Osteocyte (in vitro differentiated cells): ENCODE results near the gene LIN54. TPM values are rescaled to one million over a fixed set of nuclear protein-coding genes. Genes with fewer than 3 reads are reported as not detected.
A peak's percentile ranks its signal among the peaks of the same experiment; 100 is the strongest.

Experiments
- DNase-seq: peaks from one replicate; pipeline ENCODE4 v3.0.0; 2021; ENCODE audit warnings: mixed read lengths; ENCODE audit not compliant: unreplicated experiment; ENCODE audit errors: extremely low spot score
- H3K27ac Mint-ChIP-seq: one replicate; pipeline ENCODE4 v1.8.0; 2021; ENCODE audit warnings: mild to moderate bottlenecking, mixed read lengths; ENCODE audit not compliant: unreplicated experiment
- H3K27me3 Mint-ChIP-seq: one replicate; pipeline ENCODE4 v1.8.0; 2021; ENCODE audit warnings: mixed read lengths; ENCODE audit not compliant: unreplicated experiment
- H3K36me3 Mint-ChIP-seq: one replicate; pipeline ENCODE4 v1.8.0; 2021; ENCODE audit warnings: mixed read lengths; ENCODE audit not compliant: unreplicated experiment
- H3K4me1 Mint-ChIP-seq: one replicate; pipeline ENCODE4 v1.8.0; 2021; ENCODE audit warnings: mixed read lengths; ENCODE audit not compliant: unreplicated experiment
- H3K4me3 Mint-ChIP-seq: one replicate; pipeline ENCODE4 v1.8.0; 2021; ENCODE audit warnings: mild to moderate bottlenecking, moderate library complexity, mixed read lengths; ENCODE audit not compliant: unreplicated experiment
- H3K9me3 Mint-ChIP-seq: one replicate; pipeline ENCODE4 v1.8.0; 2021; ENCODE audit warnings: mixed read lengths; ENCODE audit not compliant: unreplicated experiment
- CTCF ChIP-seq: fragments of 200-600 bp; sonication (generic); IDR thresholded peaks from 2 replicates; pipeline ENCODE4 v1.5.0; 2021; ENCODE audit warnings: antibody characterized with exemption, mild to moderate bottlenecking, moderate library complexity
- total RNA-seq: library from RNA; stranded (reverse); gene quantifications from 2 replicates; pipeline ENCODE4 v1.2.1, GENCODE V29; 2021

LIN54 gene
- total RNA-seq, 1 donor from 2014 or later = 12.6 TPM

DNA sequence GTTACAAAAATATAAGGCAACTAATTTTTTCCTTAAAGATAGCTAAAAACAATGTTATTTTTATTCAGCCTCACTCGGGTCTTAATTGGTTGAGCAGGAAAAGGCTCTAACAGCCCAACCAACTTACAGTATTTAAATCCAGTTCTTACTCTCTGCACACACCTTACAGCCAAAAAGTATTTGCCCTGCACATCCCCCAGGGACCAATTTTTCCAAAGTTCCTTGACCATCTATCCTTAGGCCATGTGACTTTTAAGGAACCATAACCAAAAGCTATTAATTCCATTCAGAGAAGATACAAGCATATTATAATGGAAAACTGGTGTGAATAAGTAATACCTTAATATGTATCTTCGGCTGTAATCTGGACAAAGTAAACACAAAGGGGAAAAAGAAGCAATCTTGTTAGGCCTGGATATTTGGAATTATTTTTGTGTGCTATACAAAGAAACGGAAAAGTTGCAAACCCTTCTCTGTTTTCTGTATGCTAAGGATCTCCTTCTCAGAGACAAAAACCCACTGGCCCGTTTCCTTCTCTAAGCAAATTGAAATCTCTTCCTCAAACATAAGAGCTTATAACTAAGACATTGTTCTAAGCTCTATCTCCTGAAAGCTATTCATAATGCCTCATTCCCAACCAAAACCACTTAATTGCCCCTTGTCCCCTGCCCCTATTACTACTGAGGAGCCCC lies 111.1 kb downstream of the LIN54 start:
- no peak for DNase-seq
- Mint-ChIP-seq H3K36me3 (peaks cover 13% of the 10 kb centered on the region), H3K27me3 (no peaks in the 10 kb centered on the region), H3K4me1 (peaks cover 33% of the 10 kb centered on the region), H3K27ac (no peak overlapping the region), H3K9me3 (no peaks in the 10 kb centered on the region), H3K4me3 (no peak overlapping the region)
- TF ChIP-seq CTCF = no peak

- Mint-ChIP-seq H3K9me3 (no peaks in the 10 kb centered on the region), H3K27ac (no peak overlapping the region), H3K27me3 (no peaks in the 10 kb centered on the region)
Measured at GRCh38 chr4:82898322-82899243, 112.0 kb downstream of the LIN54 start.

GRCh38 chr4:82896755-82897154 lies 113.9 kb downstream of the LIN54 start:
- peak overlapping the region; percentile 42 for H3K27ac Mint-ChIP-seq
- no peak for DNase-seq
- H3K36me3 Mint-ChIP-seq = peaks cover 24% of the 10 kb centered on the region
- no peaks in the 10 kb centered on the region for H3K27me3 Mint-ChIP-seq
- no peak overlapping the region for H3K4me3 Mint-ChIP-seq
- H3K9me3 Mint-ChIP-seq = no peaks in the 10 kb centered on the region
- no peak for TF ChIP-seq CTCF
- H3K4me1 Mint-ChIP-seq = peaks cover 46% of the 10 kb centered on the region

More at GRCh38 chr4:82898322-82899243, 112.0 kb downstream of the LIN54 start:
- H3K4me3 Mint-ChIP-seq = no peak overlapping the region
- TF ChIP-seq CTCF = peak; percentile 55
- peaks cover 21% of the 10 kb centered on the region for H3K36me3 Mint-ChIP-seq
- H3K4me1 Mint-ChIP-seq = peaks cover 35% of the 10 kb centered on the region
- no peak for DNase-seq

GRCh38 chr4:82893942-82894341 lies 116.7 kb downstream of the LIN54 start:
- DNase-seq = no peak
- H3K27me3 Mint-ChIP-seq = no peaks in the 10 kb centered on the region
- no peak for TF ChIP-seq CTCF
- no peaks in the 10 kb centered on the region for H3K9me3 Mint-ChIP-seq
- no peak overlapping the region for H3K4me3 Mint-ChIP-seq
- H3K36me3 Mint-ChIP-seq = peaks cover 24% of the 10 kb centered on the region
- H3K27ac Mint-ChIP-seq = no peak overlapping the region
- H3K4me1 Mint-ChIP-seq = peaks cover 49% of the 10 kb centered on the region

GRCh38 chr4:82892467-82892802 lies 118.2 kb downstream of the LIN54 start:
- peaks cover 47% of the 10 kb centered on the region for H3K4me1 Mint-ChIP-seq
- no peak for TF ChIP-seq CTCF
- no peaks in the 10 kb centered on the region for H3K9me3 Mint-ChIP-seq
- H3K27ac Mint-ChIP-seq = peak overlapping the region; percentile 97
- peaks cover 25% of the 10 kb centered on the region for H3K36me3 Mint-ChIP-seq
- no peak for DNase-seq
- no peaks in the 10 kb centered on the region for H3K27me3 Mint-ChIP-seq
- H3K4me3 Mint-ChIP-seq = peak overlapping the region; percentile 3
